ENCODE data around the gene ADCY5.

The ADCY5 gene

DNA sequence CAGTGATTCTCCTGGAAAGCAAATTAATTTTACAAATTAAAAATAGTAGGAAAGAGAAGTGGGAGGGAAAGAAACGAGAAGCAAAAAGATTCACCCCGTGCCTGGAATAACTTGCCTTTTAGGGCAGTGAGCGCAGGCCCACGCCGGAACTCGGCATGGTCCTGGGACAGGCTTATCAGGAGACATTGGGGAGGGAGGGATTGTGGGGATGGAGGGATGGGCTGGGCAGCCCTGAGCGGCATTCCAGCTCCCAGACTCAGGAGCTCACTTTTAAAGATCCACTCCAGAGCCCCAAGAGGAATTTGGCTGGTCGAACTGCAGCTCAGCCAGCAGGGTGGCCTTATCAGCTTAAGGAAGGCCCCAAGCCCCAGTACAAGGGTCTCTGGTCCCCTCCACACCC lies 117.9 kb downstream of the ADCY5 start:
- Histone ChIP-seq H4K20me1 (ENCODE audit: insufficient read depth, low read length) (peaks cover 8% of the 10 kb centered on the region; the same call in 1 of the 2 replicates), H3K4me3 (ENCODE audit: low read depth in 1 of 2, low read length in 2 of 2) (no peak overlapping the region), H2AFZ (ENCODE audit: low read depth, low read length) (no peak overlapping the region), H3K9me3 (ENCODE audit: insufficient read depth, low read length, severe bottlenecking) (no peaks in the 10 kb centered on the region), H3K27ac (ENCODE audit: low read length) (no peak overlapping the region), H3K36me3 (ENCODE audit: insufficient read depth, low read length) (no peaks in the 10 kb centered on the region), H3K27me3 (ENCODE audit: insufficient read depth, low read length, poor library complexity) (peaks cover 4% of the 10 kb centered on the region), H3K4me1 (ENCODE audit: insufficient read depth, low read length) (0 out of 2 replicates have a peak, but pooled peaks cover 3% of the 10 kb centered on the region), H3K9ac (ENCODE audit: low read depth, low read length) (no peak overlapping the region), H3K4me2 (ENCODE audit: insufficient read depth, low read length) (no peak overlapping the region), H3K79me2 (ENCODE audit: insufficient read depth, low read length) (no peaks in the 10 kb centered on the region)
- ATAC-seq (ENCODE audit: insufficient read depth, low read depth): no peak
- TF ChIP-seq EZH2 (IDR thresholded peaks at IDR 0.05; ENCODE audit: borderline replicate concordance, low read depth, low read length, severe bottlenecking): no peak
- TF ChIP-seq, protein P1, sequence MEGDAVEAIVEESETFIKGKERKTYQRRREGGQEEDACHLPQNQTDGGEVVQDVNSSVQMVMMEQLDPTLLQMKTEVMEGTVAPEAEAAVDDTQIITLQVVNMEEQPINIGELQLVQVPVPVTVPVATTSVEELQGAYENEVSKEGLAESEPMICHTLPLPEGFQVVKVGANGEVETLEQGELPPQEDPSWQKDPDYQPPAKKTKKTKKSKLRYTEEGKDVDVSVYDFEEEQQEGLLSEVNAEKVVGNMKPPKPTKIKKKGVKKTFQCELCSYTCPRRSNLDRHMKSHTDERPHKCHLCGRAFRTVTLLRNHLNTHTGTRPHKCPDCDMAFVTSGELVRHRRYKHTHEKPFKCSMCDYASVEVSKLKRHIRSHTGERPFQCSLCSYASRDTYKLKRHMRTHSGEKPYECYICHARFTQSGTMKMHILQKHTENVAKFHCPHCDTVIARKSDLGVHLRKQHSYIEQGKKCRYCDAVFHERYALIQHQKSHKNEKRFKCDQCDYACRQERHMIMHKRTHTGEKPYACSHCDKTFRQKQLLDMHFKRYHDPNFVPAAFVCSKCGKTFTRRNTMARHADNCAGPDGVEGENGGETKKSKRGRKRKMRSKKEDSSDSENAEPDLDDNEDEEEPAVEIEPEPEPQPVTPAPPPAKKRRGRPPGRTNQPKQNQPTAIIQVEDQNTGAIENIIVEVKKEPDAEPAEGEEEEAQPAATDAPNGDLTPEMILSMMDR (IDR thresholded peaks at IDR 0.05; ENCODE audit: borderline replicate concordance, extremely low read depth, low read length, poor library complexity, severe bottlenecking): no peak
- DNase-seq: no peak

DNA sequence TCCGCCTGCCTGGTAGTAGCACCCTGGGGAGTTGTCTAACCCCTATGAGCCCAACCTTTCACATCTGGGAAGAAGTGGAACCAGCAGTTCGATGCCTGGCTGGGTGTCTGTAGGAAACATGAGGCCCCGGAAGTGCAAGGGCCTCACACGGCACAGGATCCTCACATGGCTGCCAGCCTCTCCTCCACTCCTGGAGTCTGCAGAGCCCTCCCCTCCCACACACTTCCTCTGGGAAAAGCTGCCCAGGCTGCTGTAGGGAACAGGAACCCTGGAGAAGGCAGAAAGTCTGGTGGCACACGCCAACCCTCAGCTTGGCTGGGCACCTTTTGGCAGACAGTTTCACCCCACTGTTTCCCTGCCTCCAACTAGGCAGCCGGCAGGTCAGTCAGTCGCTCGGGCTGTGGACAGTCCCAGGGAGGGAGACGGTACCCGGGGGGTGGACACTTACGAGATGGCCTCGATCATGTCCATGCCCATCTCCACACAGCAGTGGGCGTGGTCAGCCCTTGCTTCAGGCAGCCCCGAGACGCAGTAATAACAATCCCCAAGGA lies 118.4 kb downstream of the ADCY5 start:
- DNase-seq: no peak
- ATAC-seq (ENCODE audit: insufficient read depth, low read depth): no peak

DNA sequence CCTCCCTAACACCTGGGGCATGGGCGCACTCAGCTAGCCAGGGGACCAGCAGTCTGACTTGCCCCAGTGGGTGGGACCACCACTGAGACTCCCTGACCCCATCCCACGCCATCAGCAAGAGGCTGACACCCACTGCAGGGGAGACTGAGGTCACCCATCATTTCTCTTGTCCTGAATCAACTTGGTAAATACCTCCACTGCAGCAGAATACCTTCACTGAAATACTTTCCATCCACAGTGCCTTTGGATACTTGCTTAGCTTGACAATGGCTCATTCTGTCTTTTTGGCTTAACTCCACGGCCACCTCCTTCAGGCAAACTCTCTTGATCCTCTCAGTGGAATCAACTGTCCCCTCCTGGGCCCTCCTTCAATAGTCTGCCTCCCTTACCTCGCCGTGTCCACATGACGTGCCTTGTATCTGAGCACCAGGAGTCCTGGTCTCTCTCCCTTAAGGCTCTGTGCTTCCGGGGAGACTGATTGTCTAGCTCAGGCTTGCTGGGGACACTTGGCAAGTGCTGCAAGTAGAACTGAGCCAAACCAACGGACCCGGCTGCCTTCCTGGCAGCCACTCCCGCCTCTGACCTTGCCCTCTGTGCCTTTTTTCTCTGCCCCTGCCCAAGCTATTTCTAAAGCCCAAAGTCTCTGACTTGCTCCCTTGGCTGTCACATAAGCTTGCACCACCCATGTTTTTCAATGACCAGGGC lies 119.1 kb downstream of the ADCY5 start:
- Histone ChIP-seq H3K4me2 (ENCODE audit: insufficient read depth, low read length) (no peak overlapping the region), H3K9ac (ENCODE audit: low read depth, low read length) (no peak overlapping the region), H3K36me3 (ENCODE audit: insufficient read depth, low read length) (no peaks in the 10 kb centered on the region), H3K27ac (ENCODE audit: low read length) (no peak overlapping the region), H4K20me1 (ENCODE audit: insufficient read depth, low read length) (peaks cover 12% of the 10 kb centered on the region; the same call in 1 of the 2 replicates), H3K79me2 (ENCODE audit: insufficient read depth, low read length) (no peaks in the 10 kb centered on the region), H3K9me3 (ENCODE audit: insufficient read depth, low read length, severe bottlenecking) (no peaks in the 10 kb centered on the region), H3K4me1 (ENCODE audit: insufficient read depth, low read length) (0 out of 2 replicates have a peak, but pooled peaks cover 3% of the 10 kb centered on the region), H3K27me3 (ENCODE audit: insufficient read depth, low read length, poor library complexity) (peaks cover 4% of the 10 kb centered on the region), H2AFZ (ENCODE audit: low read depth, low read length) (no peak overlapping the region), H3K4me3 (ENCODE audit: low read depth in 1 of 2, low read length in 2 of 2) (no peak overlapping the region)
- no peak for TF ChIP-seq EZH2 (IDR thresholded peaks at IDR 0.05; ENCODE audit: borderline replicate concordance, low read depth, low read length, severe bottlenecking)
- TF ChIP-seq, protein P1 (IDR thresholded peaks at IDR 0.05; ENCODE audit: borderline replicate concordance, extremely low read depth, low read length, poor library complexity, severe bottlenecking): no peak
- no peak for ATAC-seq (ENCODE audit: insufficient read depth, low read depth)
- DNase-seq: no peak

More for the DNA sequence above, 118.4 kb downstream of the ADCY5 start:
- H3K4me2 ChIP-seq (ENCODE audit: insufficient read depth, low read length): no peak overlapping the region
- no peaks in the 10 kb centered on the region for H3K9me3 ChIP-seq (ENCODE audit: insufficient read depth, low read length, severe bottlenecking)
- H3K4me3 ChIP-seq (ENCODE audit: low read depth in 1 of 2, low read length in 2 of 2): no peak overlapping the region
- H3K27me3 ChIP-seq (ENCODE audit: insufficient read depth, low read length, poor library complexity): peaks cover 4% of the 10 kb centered on the region
- no peaks in the 10 kb centered on the region for H3K36me3 ChIP-seq (ENCODE audit: insufficient read depth, low read length)
- H2AFZ ChIP-seq (ENCODE audit: low read depth, low read length): no peak overlapping the region
- no peak for TF ChIP-seq EZH2 (IDR thresholded peaks at IDR 0.05; ENCODE audit: borderline replicate concordance, low read depth, low read length, severe bottlenecking)
- TF ChIP-seq, protein P1 (IDR thresholded peaks at IDR 0.05; ENCODE audit: borderline replicate concordance, extremely low read depth, low read length, poor library complexity, severe bottlenecking): no peak
- peaks cover 12% of the 10 kb centered on the region; the same call in 1 of the 2 replicates for H4K20me1 ChIP-seq (ENCODE audit: insufficient read depth, low read length)
- 0 out of 2 replicates have a peak, but pooled peaks cover 3% of the 10 kb centered on the region for H3K4me1 ChIP-seq (ENCODE audit: insufficient read depth, low read length)
- H3K9ac ChIP-seq (ENCODE audit: low read depth, low read length): no peak overlapping the region
- no peaks in the 10 kb centered on the region for H3K79me2 ChIP-seq (ENCODE audit: insufficient read depth, low read length)
- no peak overlapping the region for H3K27ac ChIP-seq (ENCODE audit: low read length)
